Ramos (cell line): ENCODE data around the gene ZSWIM4.

Experiments used
- in situ Hi-C: fragments of 300-500 bp; cut with MboI; formaldehyde crosslinking; loops from one replicate; pipeline ENCODE4 v1.14.3; 2022; ENCODE audit warnings: low sequenced_read_pairs; ENCODE audit not compliant: unreplicated experiment

Gene ZSWIM4

DNA sequence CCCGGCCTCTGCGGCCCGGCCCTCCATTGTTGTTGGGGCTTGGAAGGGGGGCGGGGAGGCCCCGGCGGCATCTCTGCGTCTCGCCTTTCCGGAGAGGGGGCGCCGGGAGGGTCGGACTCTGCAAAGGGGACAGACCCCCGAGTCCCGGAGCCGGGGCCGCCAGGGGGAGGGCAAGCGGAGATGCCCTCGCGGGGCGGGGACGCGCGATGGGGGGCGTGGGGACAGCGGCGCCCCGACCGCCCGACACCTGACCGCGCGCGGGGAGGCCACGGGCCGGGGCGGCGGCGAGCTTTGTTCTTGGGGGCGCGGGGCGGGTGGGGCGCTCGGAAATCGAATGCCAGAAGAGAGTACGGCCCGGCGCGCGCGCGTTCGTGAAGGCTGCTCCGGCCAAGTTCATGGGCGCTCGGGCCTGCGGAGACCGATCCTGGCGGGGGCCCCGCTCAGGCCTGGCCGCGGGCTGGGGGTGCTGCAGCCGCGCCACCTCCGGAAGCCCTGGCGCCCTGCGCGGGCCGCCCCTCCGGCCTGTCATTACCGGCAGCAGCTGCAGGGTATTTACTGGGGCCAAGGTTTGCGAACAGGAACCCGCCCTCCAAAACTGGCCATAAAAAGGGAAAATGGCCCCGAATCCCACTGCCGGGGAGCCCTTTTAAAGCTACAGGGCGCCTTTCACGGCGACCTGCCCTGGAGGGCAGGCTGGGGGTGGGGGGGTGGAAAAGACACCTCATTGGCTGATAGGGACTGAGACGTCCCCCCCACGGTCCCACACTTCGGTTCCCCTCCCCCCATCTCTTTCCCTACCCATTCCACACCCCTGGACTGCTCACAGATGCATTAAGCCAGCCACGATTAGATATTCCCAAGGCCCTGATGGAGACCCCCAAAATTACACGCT lies 70.6 kb downstream of the ZSWIM4 start:
- in situ Hi-C loops = no loop called here

DNA sequence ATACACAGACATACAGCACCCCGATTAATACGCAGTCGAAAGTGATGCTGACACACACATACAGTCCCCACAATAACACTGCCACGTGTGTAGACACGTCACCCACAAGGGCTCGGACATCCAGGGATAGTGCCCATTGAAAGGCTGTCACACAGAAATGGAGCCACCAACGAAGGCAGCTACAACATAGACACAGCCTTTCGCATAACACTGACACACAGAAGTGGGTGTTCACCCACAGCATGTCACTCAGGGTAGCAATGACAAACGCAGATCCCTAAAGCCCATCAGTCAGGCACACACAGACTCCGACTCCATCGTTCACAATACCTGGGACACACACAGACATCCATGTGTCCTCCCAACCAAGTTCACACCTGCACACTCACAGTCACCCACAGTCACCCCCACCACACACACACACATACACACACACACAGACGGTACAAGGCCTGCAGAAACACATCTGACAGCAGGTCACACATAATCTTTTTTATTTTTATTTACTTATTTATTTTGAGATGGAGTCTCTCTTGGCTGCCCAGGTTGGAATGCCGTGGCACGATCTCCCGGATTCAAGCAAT lies 71.3 kb downstream of the ZSWIM4 start:
- in situ Hi-C loops = no loop called here

DNA sequence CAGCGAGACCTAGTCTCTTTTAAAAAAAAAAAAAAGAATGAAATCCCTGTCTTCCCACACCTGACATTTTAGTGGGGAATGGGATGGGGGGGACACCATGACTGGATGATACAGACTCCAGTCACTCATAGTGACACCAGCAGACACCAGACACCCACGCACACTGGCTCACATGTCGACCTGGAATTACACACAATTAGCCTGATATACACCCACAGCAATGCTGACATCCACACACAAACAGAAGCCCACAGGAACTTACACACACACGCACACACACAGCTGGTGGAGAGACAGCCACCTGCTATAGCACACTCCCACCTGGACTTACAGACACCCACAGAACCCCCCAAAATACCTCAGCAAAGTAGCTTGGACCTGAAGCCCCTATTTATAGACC lies 73.4 kb downstream of the ZSWIM4 start:
- in situ Hi-C loops = no loop called here

DNA sequence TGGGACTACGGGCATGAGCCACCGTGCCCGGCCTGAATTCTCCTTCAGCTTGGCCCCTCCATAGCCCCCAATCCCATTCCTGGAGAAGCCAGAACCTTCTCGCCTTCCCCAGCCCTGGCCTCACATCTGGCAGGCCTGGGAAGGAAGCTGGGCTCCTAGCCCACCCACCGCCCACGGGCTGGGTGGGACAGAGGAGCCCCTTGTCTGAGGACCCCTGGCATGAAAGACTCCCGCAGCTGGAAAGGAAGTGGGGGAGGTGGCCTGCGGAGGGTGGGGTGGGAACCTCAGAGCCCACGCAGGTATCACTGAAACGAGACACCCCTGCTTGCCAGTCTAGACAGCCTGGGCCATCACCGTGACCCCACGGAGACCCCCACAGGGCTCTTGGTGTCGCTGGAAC lies 74.0 kb downstream of the ZSWIM4 start:
- in situ Hi-C loops = no loop called here

DNA sequence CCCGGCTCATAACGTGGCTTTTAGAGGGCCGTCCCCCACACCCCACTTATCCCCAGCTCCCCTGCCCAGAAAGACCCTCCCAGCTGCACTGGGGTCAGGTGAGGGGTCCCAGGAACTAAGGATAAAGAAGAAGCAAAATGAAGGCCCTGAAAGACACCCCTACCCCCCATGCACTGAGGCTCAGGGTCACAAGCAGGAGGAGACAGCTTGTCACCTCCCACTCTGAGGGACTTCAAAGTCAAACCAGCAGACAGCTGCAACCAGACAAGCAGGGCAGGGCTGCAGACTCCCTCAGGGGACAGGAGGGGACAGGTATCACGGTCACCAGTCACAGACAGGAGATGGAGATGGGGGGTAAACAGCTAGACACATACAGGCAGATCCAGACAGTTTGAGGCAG lies 75.6 kb downstream of the ZSWIM4 start:
- in situ Hi-C loops = loop anchor here (10.0 kb wide), 1 partner anchor 596 kb away; no protein-coding TSS in a partner anchor

DNA sequence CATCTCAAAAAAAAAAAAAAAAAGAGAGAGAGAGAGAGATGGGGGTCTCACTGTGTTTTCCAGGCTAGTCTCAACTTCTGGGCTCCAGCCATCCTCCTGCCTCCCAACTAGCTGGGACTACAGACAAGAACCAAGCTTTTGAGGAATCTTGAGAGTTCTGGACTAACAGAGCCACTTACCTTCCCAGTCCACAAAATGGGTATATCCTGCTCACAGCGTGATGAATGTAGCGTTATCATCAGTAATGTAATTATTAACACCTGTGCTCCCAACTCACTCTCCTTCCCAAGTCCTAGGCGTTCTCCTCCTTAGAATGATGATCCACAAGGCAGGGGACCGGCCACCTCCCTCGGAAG lies 77.1 kb downstream of the ZSWIM4 start:
- in situ Hi-C loops = loop anchor here (10.0 kb wide), 1 partner anchor 598 kb away; no protein-coding TSS in a partner anchor

DNA sequence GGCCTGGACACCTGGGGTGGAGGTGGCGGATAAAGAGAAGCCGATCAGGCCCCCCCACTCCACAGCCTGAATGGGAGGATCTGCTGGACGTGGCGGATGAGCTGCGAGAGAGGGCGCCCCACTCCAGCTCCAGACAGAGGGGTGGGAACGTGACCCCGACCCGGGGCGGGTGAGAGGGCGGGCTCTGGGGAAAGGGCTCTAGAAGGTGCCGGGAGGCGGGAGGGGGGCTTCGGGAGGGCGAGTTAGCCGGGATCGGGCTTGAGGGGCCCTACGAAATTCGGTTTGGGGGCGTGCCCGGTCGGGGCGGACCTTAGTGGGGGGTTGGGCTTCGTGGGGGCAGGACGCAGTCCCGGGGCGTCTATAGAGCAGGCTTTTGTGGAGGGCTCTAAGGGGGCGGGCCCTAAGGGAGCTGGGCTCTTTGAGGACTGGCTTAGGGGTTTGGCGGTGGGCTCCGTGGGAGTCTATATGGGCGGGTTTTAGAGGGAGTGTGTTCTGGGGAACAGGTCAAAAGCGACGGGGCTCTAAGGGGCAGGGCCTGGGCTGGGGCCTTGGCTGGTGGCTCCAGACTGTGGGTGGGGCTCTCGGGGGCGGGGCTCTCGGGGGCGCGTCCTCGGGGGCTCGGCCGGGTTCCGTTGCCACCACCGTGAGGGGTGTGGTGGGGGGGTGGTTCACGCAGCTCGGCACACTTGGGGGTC lies 77.6 kb downstream of the ZSWIM4 start:
- in situ Hi-C loops = loop anchor here (10.0 kb wide), 1 partner anchor 598 kb away; no protein-coding TSS in a partner anchor

DNA sequence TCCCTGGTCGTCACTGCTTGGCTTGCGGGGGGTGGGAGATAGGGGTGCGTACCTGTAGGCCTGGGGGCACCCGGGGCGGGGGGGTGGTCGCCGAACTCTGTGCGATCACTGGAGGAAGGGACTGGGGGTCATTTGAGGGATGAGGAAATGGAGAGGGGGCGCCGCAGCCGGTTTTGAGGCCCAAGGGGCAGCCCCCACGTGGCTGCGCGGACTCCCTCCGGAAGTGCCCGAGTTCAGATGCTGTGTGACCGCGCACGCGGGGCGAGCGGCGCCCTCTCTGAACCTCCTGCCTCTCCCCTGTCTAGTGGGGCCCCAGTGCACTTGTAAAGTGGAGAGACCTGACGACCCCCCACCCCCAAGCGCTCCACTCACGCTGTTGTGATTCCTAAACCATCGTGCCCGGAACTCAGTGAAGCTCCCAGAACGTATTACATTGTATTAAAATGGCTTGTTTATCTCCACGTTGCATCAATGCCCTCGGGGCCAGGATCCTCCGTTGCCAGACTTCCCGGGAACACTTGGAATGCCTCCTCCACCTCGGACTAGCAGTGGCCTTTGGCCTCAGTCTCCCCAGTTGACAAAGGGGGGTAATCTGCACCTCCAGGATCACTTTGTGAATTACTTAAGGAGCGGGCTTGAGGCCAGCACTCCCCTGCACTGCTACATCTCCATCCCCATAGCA lies 78.7 kb downstream of the ZSWIM4 start:
- in situ Hi-C loops = loop anchor here (10.0 kb wide), 1 partner anchor 599 kb away; no protein-coding TSS in a partner anchor

DNA sequence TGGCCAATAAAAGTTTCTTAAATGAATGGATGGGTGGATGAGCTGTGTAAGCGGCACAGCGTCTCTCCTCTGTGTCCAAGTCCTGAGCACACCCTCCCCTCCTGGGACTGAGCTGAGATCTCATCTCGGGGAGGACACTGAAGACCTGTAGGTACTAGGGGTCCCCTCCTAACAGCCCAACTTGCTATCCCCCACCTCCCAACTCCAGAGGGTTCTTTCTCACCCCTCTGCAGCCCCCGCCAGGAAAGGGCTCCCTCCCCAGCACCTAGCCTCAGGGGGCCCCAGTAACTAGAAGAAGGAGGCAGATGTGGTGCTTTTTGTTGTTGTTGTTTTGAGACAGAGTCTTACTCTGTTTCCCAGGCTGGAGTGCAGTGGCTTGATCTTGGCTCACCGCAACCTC lies 80.6 kb downstream of the ZSWIM4 start:
- in situ Hi-C loops = loop anchor here (10.0 kb wide), 1 partner anchor 601 kb away; no protein-coding TSS in a partner anchor

DNA sequence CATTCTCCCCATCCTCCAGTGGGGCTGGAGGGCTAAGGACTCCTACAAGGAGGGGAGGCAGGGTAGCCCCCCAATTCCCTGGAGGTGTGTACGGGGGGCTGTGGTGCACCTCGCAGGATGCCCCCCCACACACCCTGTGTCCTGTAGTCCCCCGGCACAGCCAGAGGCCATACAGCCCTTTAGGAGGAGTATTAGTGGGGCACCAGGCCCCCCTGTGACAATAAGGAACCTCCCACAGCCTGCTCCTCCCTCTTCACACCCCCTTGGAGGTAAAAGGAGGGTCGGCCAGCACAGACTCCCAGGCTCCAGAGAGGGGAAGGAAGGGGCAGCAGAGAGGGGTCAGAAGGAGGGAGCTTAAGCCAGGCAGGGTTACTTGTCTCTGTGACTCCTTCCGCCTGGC lies 81.6 kb downstream of the ZSWIM4 start, which contains the start of gene NANOS3:
NANOS3 (plus strand) TSS at position 301 of the 400 bp plus-strand sequence. CDS start 115 bp downstream, outside the sequence.
- in situ Hi-C loops = loop anchor here (10.0 kb wide), 1 partner anchor 602 kb away; no protein-coding TSS in a partner anchor

DNA sequence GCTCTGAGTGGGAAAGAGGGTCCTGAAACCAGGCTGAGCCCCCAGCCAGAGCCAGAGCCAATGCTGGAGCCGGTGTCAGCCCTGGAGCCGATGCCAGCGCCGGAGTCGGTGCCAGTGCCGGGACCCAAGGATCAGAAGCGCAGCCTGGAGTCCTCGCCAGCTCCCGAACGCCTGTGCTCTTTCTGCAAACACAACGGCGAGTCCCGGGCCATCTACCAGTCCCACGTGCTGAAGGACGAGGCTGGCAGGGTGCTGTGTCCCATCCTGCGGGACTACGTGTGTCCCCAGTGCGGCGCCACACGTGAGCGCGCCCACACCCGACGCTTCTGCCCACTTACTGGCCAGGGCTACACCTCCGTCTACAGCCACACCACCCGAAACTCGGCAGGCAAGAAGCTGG lies 82.1 kb downstream of the ZSWIM4 start:
- in situ Hi-C loops = loop anchor here (10.0 kb wide), 1 partner anchor 603 kb away; no protein-coding TSS in a partner anchor

DNA sequence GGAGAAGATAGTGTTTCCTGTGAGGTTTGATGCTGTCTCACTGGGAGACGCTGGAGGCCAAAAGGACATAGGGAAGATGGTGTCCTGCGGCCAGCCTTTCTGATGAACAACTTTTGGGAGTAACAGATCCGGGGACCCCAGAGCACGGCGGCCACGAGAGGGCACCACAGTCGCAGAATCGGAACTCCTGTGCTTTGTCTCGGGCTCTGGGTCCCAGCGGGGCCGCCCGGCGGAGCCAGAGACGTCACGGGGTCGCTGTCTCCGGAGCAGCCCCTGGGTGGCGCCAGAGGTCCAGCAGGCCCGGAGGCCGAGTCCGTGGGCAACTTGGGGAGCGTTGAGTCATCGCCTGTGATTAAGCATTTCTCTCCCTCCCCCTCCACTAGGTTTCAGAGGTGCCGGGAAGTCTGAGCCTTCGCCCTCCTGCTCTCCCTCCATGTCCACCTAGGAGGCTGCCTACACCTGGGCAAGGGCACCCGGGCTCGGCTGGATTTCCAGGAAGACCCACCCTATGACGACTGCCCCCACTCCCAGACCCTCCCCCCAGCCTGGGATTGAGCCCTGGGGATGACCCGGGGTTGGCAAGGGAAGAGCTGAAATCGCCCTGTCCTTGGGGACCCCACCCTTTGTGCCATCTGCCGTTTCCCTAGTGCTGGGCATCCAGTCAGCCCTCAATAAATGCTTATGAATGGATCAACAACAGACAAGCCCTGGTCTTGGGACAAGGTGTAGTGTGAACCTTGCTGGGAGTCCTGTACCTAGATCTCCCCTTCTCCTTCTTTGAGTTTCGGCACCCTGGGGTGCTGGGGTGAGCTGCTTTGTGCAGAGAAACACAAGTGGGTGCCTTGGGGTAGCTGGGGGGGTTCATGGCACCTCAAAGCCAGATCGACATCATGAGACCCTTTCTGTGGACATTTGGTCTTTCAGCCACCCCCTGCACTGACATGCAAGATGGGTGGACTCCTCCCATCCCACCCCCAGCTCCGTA lies 85.1 kb downstream of the ZSWIM4 start:
- in situ Hi-C loops = loop anchor here (5.0 kb wide), 1 partner anchor 192 kb away; the partner anchor contains the start of gene MISP3

DNA sequence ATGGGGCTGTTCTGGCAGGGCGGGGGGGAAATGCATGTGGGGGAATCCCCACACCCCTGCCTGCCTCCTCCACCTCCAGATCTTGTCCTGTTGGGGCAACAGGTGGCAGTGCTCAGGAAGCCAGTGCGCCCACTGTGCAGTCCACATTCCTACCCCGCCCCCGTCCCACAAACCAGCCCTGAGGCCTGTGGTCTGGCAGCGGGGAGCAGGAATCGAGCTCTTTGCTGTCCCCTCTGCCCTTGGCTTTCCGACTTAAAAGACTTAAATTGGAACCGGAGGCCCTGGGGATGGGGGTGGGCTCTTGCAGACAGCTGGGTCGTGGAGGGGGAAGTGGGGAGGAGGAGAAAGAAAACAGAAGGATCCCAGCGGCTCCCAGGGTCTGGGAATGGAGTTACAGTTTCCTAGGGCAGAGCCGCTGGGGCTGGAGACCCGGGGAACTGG lies 86.0 kb downstream of the ZSWIM4 start:
- in situ Hi-C loops = loop anchor here (5.0 kb wide), 1 partner anchor 191 kb away; the partner anchor contains the start of gene MISP3
